Suppressor macrophage treated with lipopolysaccharide for 4 hours (primary cell): ENCODE data around the gene BOLA1.
"Not testable (repeated sequence)": the region's sequence is repeated elsewhere in the genome, so short reads cannot be mapped to it uniquely, and the experiment has no call there.

Source experiments
- DNase-seq: peaks from one replicate; pipeline ENCODE4 v3.0.0-alpha.2; 2020

The BOLA1 gene, protein sequence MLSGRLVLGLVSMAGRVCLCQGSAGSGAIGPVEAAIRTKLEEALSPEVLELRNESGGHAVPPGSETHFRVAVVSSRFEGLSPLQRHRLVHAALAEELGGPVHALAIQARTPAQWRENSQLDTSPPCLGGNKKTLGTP

DNA sequence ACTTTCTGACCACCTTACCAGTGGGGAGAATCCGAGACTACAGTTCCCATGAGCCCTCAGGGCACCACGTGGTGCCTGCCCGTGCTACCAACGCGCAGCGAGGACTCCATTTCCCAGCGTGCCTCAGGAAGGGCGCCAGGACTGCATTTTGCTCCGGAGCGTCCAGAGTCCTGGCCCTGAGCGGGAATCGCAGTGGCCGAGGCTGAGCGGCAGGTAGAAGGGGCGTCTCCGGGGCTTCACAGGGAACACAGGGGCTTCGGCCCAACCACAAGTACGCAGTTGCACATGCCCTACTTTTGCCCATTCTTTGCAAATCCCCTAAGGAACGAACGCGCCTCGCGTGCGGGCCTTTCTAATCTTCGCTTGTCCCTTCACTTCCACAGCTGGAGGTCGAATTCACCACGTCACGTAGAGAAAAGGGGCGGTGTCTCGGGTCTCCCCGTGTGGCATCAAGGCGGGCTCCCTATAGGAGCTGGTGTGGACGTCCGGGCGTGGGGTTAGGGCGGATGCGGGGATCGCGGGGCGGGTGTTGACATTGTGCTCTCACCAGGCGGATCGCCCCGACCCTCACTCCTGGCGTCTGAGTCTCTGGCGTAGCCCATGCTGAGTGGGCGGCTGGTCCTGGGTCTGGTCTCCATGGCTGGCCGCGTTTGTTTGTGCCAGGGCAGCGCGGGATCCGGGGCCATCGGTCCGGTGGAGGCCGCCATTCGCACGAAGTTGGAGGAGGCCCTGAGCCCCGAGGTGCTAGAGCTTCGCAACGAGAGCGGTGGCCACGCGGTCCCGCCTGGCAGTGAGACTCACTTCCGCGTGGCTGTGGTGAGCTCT, at the start of gene BOLA1:
Gene BOLA1, plus strand, starts transcription at position 109 of the 825 bp plus-strand sequence. Its CDS starts 492 bp downstream, at position 601.
- peak; percentile 84 for DNase-seq

DNA sequence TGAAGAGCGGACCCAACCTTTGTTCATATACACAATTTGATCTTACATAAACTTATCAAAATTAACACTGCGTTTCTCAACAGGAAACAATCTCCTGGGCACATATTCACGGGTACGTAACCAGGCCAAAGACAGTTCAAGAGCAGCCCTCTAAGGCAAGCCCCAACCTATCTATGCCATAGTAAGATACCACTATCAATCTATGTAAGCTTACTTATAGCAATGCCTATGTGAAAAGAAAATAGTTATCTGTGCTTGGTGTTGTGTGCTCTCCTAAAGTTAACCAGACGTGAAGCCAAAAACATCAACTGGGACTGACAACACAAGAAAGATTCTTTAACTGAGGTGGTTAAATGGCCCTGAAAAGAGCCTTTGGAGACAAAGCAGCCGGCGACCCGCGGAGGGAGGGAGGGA, 49.4 kb upstream of the BOLA1 start:
- DNase-seq, result no peak

DNA sequence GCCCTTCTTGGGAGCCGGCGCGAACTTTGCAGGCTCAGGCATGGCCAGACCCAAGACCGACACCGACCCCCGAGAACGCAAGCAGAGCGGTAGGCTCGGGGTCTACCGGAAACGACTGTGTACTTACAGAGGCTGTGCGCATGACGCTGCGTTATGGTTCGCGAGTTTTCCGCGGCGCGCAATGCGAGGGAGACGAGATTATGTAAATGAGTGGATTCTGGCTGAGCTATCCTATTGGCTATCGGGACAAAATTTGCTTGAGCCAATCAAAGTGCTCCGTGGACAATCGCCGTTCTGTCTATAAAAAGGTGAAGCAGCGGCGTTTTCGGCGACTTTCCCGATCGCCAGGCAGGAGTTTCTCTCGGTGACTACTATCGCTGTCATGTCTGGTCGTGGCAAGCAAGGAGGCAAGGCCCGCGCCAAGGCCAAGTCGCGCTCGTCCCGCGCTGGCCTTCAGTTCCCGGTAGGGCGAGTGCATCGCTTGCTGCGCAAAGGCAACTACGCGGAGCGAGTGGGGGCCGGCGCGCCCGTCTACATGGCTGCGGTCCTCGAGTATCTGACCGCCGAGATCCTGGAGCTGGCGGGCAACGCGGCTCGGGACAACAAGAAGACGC, 48.5 kb upstream of the BOLA1 start:
- DNase-seq, result not testable (repeated sequence)

DNA sequence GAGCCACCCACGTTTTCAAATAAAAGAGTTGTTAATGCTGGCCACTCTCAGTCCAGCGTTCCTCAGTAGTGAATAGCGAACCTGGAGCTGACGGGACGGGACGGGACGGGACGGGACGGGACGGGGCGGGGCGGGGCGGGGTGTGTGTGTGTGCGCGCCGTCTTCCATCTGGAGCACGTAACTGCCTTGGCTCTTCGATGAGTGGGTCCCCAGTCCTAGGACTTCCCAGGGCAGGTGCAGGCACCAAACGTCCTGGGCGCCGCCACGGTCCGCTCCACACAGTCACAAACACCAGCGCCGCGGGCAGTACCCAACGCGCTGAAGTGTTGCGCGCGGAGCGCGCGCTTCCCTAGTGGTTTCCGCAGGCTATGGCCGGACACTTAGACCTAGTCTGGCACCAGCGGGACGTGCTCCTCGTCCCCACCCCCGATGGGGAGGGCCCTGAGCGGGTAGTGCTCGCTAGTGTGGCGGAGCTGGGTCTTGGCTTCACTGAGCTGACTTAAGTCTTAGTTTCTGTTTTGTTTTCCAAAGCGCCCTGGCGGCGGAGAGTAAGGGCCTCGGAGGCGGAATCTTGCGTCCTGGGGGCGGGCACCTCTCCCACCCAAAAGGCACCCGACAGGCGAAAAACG, 47.7 kb upstream of the BOLA1 start:
- not testable (repeated sequence) for DNase-seq

DNA sequence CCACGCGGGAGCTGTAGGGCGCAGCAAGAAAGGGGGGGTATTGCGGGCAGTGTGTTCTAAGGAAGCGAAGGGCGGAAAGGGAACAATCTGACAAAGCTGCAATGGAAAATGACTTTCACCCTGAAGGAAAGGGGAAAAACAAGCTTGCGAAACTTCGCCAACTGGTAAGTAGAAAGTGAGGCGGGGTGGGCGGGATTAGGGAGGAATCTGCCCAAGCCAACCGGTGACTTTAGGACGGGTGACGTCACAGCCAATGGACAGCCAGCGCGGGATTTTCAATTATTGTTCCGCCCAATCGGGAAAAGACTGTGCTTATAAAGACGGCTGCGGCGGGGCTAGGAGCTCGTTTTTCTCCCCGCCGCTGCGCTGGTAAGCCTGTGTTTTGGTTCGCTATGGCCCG, 47.1 kb upstream of the BOLA1 start:
- DNase-seq, result not testable (repeated sequence)

DNA sequence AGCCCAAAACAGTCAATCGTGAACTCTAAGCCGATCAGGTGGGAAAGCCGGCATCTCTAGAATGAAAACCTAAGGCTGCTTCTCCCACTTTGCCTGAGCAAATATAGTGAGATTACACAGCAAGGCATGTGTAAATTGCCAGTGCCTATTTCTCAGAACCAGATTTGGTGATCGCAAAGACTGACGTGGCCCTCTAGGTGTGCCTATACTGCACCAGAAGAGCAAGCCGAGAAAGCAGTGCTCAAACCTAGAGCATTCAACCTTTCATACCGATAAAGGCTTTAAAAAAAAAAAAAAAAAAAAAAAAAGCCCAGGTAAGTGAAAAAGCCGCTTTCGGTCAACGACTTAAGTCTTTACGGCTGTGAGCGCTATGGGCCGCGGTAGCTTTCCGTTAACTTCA, 39.1 kb upstream of the BOLA1 start:
- DNase-seq, result not testable (repeated sequence)

DNA sequence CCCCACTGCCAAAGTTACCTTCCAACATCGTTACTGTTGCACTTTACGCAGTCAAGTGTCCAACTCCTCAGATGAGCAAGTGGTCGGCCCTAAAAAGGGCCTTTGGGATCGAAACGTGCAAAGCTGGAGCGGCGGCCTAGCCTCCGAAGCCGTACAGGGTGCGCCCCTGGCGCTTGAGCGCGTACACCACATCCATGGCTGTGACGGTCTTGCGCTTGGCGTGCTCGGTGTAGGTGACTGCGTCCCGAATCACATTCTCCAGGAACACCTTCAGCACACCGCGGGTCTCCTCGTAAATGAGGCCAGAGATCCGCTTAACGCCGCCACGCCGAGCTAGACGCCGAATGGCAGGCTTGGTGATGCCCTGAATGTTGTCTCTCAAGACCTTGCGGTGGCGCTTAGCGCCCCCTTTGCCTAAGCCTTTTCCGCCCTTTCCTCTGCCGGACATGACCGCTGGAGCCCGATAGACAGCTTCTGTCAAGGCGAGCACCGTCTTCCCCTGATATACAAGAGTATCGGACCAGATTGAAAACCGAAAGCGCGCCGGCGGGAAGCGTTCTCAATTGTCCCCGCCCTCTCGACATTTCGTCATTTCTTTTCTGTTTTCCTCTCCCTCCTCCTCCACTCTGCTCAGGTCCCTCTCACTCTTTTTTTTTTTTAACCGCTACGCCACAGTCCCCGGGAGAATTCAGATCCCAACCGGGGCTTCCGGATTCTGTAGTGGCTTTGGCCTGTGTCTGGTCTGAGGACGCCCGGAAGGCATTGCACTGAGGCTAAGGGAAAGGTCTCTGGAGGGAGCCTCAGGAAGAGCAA, 38.5 kb upstream of the BOLA1 start:
- DNase-seq, result not testable (repeated sequence)

DNA sequence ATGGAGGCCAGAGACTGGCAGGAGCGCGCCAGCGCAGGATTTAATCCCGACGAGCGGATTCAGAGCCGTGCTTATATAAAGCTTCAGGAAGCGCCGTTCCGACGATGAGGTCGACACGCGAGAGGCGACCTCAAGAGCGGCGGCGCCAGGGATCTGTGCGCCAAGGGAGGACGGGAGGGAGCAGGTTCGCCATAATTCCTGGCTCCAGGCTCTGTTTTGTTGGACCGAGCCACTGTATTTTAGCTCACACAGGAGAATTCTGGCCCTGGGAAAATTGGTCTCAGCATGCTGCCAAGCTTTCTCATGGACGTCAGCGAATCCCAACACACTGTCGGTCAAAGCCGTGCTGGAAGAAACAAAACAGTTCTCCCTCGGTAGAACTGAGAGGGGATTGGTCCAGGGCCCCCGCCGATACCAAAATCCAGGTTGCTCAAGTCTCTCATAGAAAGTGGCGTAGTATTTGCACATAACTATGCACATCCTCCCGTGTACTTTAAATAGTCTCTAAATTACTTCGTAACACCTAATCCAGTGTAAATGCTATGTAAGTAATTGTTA, 37.8 kb upstream of the BOLA1 start:
- DNase-seq, result not testable (repeated sequence)

DNA sequence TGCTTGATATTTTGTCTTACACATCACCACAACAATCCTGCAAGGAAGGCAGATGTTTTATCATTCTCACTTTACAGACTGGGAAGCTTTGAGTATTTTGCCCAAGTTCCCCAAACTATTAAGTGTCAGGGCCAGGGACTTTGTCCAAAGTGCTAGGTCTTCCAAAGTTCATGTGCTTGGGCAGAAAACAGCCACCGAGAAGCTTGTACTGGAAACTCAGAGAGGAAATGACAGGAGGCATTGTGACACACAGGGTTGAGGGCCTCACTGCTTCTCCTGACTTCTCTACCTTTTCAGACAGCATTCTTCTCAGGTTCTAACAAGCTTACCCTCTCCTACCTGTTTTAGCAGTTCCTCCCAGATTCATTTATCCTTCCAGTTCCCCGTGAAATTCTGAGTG, 32.5 kb upstream of the BOLA1 start:
- not testable (repeated sequence) for DNase-seq

DNA sequence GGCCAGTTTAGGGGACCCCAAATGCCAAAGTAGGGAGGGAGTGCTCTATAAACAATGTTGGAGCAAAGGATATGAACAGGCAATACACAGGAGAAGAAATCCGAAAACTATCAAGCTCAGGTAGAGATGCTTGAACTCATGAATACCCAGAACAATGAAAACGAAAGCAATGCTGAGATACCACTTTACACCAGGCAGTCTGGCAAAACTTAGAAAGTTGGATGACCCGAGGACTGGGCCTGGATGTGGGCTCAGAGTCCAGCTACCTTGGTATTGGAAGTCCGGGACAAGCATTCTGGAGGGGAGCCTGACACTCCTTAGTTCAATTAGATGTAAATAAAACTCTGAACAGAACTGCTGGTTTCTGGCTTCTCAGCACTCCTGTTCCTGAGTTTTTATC, 26.3 kb upstream of the BOLA1 start:
- not testable (repeated sequence) for DNase-seq

DNA sequence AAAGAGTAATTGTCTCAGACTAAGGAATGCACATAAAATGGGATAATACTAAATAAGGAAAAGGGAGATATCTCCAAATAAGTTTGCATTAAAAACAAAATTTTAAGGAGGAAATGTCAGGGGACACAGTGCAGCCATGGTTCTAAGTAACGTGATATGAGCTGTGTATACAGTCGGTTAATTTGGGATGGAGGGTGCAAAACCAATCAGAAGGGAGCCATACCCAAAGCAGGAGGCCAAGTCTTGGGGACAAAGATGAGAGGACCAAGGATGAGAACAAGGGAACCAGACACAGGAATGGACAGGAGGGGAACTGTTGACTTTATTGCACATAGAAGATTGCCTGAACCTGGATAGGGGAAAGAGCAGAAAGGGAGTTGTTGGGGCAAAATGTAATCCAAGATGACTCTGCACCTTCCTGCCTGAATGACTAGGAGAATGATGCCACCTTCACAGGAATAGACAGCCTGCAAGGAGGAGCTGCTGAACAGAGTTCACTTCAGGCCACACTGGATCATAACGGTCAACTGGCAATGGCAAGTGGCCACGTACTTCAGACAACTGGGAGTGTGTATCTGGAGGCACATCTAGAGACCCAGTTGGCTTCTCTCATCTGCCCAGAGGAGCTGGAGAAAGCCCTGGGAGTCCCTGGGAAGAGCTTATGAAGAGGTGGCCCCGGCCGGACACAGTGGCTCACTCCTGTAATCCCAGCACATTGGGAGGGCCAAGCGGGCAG, 22.0 kb upstream of the BOLA1 start:
- no peak for DNase-seq

DNA sequence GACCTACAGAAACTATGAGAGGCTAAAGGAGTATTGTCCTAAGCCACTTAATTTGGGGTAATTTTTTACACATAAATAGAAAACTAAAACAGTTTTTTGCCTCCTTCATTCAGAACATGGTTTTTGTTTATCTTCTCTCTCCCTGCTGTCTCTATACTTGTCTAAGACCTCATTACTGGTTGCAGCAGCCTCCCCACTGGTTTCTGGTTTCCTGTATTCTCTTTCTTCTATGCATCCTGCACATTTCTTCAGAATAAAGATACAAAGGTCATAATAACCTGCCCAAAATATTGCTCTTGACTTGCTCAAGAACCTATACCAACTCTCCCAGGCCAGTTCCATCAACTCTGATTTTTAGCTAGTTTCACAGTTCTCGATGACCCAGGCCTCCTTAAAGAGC, 19.8 kb upstream of the BOLA1 start:
- DNase-seq, result no peak

DNA sequence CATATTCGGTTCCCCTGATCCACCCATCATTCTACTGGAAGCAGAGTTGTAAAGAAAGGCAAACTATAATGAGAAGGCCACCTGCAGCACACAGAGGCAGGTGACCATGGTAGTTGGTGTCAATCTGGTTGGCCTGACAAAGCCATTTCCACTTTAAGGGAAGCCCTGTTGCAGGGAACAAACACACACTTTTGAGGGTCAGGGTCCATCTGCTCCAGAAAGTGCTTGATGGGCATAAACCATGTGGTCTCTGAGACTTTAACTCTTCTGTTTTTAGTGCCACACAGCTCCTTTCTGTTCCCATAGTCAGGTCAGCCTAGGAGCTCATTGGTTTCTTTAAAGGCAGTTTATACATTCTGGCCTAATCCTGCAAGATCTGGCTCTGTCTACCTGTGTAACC, 17.5 kb upstream of the BOLA1 start:
- DNase-seq, result no peak

DNA sequence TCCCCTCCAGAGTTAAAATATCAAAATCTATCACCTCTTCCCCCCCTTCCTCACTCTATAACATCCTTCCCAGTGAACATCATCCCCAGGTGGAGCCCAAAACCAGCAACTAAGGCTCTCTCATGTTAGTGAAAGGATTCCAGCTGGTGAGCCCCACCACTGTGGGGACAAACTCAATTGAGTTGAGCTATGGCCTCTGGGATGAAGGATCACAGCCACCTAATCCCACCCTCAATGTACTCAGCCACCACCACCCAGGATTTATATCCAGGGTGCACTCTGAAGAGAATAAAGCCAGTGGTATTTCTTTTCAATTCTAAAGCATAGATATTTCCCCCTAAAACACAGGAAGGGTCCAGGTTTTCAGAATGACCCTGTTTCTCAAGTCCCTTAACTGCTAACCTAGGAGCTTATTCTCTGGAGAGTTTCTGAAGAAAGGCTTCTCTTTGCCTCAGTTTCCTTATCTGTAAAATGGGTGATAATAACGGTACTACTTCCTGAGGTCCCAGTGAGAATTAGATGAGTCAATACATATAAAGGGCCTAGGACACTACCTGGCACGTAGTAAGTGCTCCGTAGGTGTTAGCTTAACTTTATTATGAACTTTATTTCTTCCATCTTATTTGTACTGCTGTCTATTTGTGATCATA, 15.6 kb upstream of the BOLA1 start:
- no peak for DNase-seq

DNA sequence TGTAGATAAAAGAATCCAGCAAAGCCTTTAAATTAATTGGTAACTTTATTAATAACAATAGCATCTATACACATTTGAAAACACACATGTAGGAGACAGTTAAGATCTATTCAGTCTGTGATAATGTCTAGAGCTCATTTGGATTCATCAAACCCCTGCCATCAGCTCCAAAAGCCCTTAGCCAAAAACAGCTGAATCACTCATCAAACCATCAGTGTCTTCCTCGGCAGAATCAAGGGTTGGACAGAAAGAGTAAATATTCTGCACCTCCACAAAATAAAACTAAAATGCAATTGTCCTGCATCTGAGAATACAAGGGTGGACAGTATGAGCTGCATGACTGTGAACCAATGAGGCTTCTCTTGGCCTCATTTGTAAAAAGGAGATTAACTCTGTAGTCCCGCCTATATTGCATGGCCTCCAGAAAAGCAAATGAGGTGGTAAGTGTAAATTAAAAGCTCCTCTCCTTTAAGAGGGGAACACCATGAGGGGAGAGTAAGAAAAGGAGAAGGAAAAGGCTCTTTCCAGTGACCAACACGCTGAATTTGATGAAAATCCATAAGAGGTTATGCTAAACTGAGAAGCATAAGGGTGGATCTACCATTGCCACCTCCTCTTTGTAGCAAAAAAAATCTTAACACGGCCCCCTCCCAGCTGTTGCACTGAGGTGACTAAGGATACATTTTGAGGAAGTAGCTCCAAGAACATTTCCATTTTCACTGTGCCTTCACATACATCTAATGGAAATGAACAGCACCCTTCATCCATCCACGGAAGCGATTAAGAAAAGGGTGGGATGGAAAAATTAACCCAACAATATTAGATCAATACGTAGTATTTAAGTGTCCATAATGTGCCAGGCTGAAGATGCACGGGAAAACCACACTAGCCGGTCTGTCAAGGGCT, 14.7 kb upstream of the BOLA1 start:
- DNase-seq, result peak; percentile 85

DNA sequence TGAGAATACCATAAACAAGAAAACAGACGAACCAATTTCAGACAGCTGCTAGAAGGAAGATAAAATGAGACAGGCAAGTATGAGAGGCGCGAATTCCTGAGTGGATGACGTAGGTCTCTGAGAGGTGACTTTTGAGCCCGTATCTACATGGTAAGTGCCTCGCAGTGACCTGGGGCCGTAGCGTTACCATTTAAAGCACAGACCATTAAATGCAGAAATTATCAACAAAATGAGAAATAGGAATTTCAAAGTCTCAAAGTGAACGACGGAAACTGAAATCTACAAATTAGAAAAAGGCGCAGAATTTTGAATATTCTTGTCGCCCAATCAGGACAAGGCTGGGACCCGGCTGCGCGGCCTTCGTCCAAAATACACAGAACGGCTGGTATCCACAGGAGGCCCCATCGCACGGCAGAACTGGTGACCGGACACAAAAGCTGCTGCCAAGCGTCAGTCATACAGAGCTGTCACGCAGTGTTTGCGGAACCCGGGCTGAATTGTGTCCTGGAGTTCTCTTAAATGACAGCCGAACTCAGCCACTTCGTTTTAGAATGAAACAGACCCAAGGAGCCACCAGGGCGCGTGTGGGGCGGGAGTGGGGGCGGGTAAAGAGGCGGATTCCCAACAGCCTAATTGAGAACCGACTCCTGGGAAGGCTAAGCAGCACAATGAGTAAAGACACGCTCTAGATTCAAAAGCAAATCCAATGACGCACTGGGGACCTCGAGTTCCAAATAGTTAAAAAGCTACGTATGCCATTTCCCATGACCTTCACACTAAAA, 13.8 kb upstream of the BOLA1 start:
- peak; percentile 92 for DNase-seq

DNA sequence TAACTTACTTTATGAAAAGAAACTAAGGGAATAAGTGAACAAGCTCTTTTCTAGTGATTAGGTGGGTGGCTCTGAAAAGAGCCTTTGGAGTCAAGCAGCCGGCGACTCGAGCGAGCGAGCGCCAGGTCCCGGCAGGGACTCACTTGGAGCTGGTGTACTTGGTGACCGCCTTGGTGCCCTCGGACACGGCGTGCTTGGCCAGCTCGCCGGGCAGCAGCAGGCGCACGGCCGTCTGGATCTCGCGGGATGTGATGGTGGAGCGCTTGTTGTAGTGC, 13.3 kb upstream of the BOLA1 start:
- not testable (repeated sequence) for DNase-seq

DNA sequence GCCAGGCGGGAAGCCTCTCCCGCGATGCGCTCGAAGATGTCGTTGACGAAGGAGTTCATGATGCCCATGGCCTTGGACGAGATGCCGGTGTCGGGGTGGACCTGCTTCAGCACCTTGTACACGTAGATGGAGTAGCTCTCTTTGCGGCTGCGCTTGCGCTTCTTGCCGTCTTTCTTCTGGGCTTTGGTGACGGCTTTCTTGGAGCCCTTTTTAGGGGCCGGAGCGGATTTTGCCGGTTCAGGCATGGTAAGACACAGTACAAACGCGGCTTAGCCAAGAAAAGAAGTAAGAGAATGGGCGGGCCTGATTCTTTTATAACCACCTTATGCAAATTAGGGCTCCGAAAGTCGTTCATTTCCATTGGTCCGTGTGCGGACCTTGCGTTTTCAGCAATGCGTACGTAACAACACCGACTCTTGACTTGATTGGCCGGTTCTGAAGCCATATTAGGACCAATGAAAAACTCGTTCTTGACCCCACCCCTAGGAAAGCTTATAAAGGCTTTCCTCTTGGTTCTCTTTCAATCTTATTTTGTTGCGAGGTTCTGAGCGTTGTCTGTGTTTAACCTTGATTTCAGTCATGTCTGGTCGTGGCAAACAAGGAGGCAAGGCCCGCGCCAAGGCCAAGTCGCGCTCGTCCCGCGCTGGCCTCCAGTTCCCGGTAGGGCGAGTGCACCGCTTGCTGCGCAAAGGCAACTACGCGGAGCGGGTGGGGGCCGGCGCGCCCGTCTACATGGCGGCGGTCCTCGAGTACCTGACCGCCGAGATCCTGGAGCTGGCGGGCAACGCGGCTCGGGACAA, 12.8 kb upstream of the BOLA1 start:
- peak; percentile 98 for DNase-seq

DNA sequence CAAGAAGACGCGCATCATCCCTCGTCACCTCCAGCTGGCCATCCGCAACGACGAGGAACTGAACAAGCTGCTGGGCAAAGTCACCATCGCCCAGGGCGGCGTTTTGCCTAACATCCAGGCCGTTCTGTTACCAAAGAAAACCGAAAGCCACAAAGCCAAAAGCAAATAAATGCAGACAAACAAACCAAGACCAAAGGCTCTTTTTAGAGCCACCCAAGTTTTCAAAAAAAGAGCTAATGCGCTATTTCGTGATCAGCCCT, 12.2 kb upstream of the BOLA1 start:
- not testable (repeated sequence) for DNase-seq
